Naive thymus-derived CD4-positive, alpha-beta T cell (primary cell): Measurements from ENCODE around the gene ASS1. TPM values are rescaled to one million over a fixed set of nuclear protein-coding genes. Genes with fewer than 3 reads are reported as not detected.

ENCODE experiments used
- ATAC-seq: fragments of 150-1000 bp; cut with Tn5 transposase; 2 replicates; pipeline ENCODE4 v1.10.0; 2021; ENCODE audit warnings: mild to moderate bottlenecking, moderate library complexity
- CTCF ChIA-PET: fragments of 350-600 bp; sonication (Branson Sonifier 250); formaldehyde crosslinking; loops from one replicate; lab custom pipeline; 2021; ENCODE audit warnings: antibody characterized with exemption; lab: Charles Lee
- POLR2A ChIA-PET: fragments of 350-600 bp; sonication (Branson Sonifier 250); formaldehyde crosslinking; loops from one replicate; lab custom pipeline; 2021; ENCODE audit warnings: antibody characterized with exemption, inconsistent platforms; lab: Charles Lee
- DNase-seq, 9 donors: peaks; one replicate each; pipeline versions ENCODE4 v3.0.0 to v3.0.0-alpha.2; 2020 to 2022; ENCODE audit warnings: mixed read lengths in 1 of 9
- H3K27ac ChIP-seq: one replicate; pipeline ENCODE4 v1.7.0; 2013; ENCODE audit warnings: mild to moderate bottlenecking, low read depth, low read length, moderate library complexity
- H3K27me3 ChIP-seq, 2 donors: one replicate each; pipeline ENCODE4 v1.7.0; 2013; ENCODE audit warnings: low read length in 2 of 2, mild to moderate bottlenecking in 2 of 2, moderate library complexity in 2 of 2; ENCODE audit not compliant: control insufficient read depth in 2 of 2, insufficient read depth in 2 of 2
- H3K36me3 ChIP-seq, 3 experiments: 1 replicate in 2 of 3; 2 replicates in 1 of 3; pipeline ENCODE4 v1.7.0; 2013; ENCODE audit warnings: low read length in 3 of 3, mild to moderate bottlenecking in 3 of 3, moderate library complexity in 1 of 3; ENCODE audit not compliant: insufficient read depth in 3 of 3, control insufficient read depth in 2 of 3
- H3K4me1 ChIP-seq, 2 donors: one replicate each; pipeline ENCODE4 v1.7.0; 2013; ENCODE audit warnings: low read length in 2 of 2, mild to moderate bottlenecking in 2 of 2, moderate library complexity in 1 of 2; ENCODE audit not compliant: control insufficient read depth in 2 of 2, insufficient read depth in 2 of 2
- H3K4me3 ChIP-seq: 2 replicates; pipeline ENCODE4 v1.7.0; 2013; ENCODE audit warnings: mild to moderate bottlenecking, low read length
- H3K9me3 ChIP-seq, 3 experiments: 1 replicate in 2 of 3; 2 replicates in 1 of 3; pipeline ENCODE4 v1.7.0; 2013; ENCODE audit warnings: low read length in 3 of 3; ENCODE audit not compliant: control insufficient read depth in 2 of 3
- H3K27ac Mint-ChIP-seq, 9 donors: one replicate each; pipeline ENCODE4 v1.8.0; 2020 to 2022; ENCODE audit warnings: mixed read lengths in 9 of 9, mild to moderate bottlenecking in 8 of 9, moderate library complexity in 5 of 9, inconsistent platforms in 2 of 9
- H3K27me3 Mint-ChIP-seq, 5 donors: one replicate each; pipeline ENCODE4 v1.8.0; 2021 to 2022; ENCODE audit warnings: mixed read lengths in 5 of 5, mild to moderate bottlenecking in 1 of 5
- H3K36me3 Mint-ChIP-seq, 5 donors: one replicate each; pipeline ENCODE4 v1.8.0; 2020 to 2022; ENCODE audit warnings: mixed read lengths in 5 of 5, mild to moderate bottlenecking in 3 of 5, inconsistent platforms in 1 of 5
- H3K4me1 Mint-ChIP-seq, 7 donors: one replicate each; pipeline ENCODE4 v1.8.0; 2020 to 2022; ENCODE audit warnings: mixed read lengths in 7 of 7, mild to moderate bottlenecking in 3 of 7, inconsistent platforms in 1 of 7
- H3K4me3 Mint-ChIP-seq, 10 donors: one replicate each; pipeline ENCODE4 v1.8.0; 2020 to 2022; ENCODE audit warnings: mild to moderate bottlenecking in 10 of 10, mixed read lengths in 10 of 10, moderate library complexity in 6 of 10, inconsistent platforms in 2 of 10
- H3K9me3 Mint-ChIP-seq, 11 donors: one replicate each; pipeline ENCODE4 v1.8.0; 2020 to 2022; ENCODE audit warnings: mixed read lengths in 11 of 11, mild to moderate bottlenecking in 4 of 11, inconsistent platforms in 1 of 11, moderate library complexity in 1 of 11
- intact Hi-C, 2 donors: fragments of 100-400 bp; cut with micrococcal nuclease; formaldehyde crosslinking; loops; one replicate each; pipeline ENCODE4 v1.15.1; 2023
- polyA plus RNA-seq, 2 donors: library from polyadenylated mRNA; unstranded; fragments of 300-500 nt; fragmentation: Illumina TruSeq; gene quantifications; one replicate each; pipeline ENCODE4 v1.2.3, GENCODE V29; 2021
- total RNA-seq, 6 experiments: library from RNA in 5 of 6; stranded (reverse) in 5 of 6; gene quantifications; 1 replicate in 5 of 6; 2 replicates in 1 of 6; pipeline ENCODE4 v1.2.3 and lab custom pipeline; 2021 to 2026

ASS1 gene
- total and polyA plus RNA-seq, 7 experiments from 2014 or later = 0.50 to 5.8 TPM; not detected in 5

- H3K36me3 Mint-ChIP-seq = peaks cover 2 to 11% (median 4%) of the 10 kb centered on the region in 5 donors
- ATAC-seq = no peak
- Histone ChIP-seq H3K27me3 (no peaks in the 10 kb centered on the region), H3K36me3 (no peaks in the 10 kb centered on the region), H3K9me3 (peaks cover 0 to 11% (median 0%) of the 10 kb centered on the region in 3 experiments), H3K27ac (no peak overlapping the region), H3K4me1 (no peaks in the 10 kb centered on the region), H3K4me3 (no peak overlapping the region)
- peaks cover 0 to 5% (median 2%) of the 10 kb centered on the region in 7 donors for H3K4me1 Mint-ChIP-seq
- H3K27ac Mint-ChIP-seq = no peak overlapping the region
- CTCF ChIA-PET = no interaction called here
- no peak for DNase-seq
- H3K4me3 Mint-ChIP-seq = no peak overlapping the region
- intact Hi-C loops = no loop called here
- peaks cover 32 to 67% (median 42%) of the 10 kb centered on the region in 5 donors for H3K27me3 Mint-ChIP-seq
- POLR2A ChIA-PET = no interaction called here
- H3K9me3 Mint-ChIP-seq = peaks cover 3 to 28% (median 14%) of the 10 kb centered on the region in 11 donors
Measured at GRCh38 chr9:130441031-130441430, 3.7 kb upstream of the ASS1 start.

GRCh38 chr9:130442746-130443455 is 1.9 kb upstream of the ASS1 start:
- no peaks in the 10 kb centered on the region for H3K36me3 ChIP-seq
- peaks cover 0 to 11% (median 0%) of the 10 kb centered on the region in 3 experiments for H3K9me3 ChIP-seq
- no peaks in the 10 kb centered on the region for H3K27me3 ChIP-seq
- DNase-seq (no peak), ATAC-seq (no peak)
- no peak overlapping the region for H3K27ac ChIP-seq
- CTCF ChIA-PET = no interaction called here
- no peak overlapping the region for H3K27ac Mint-ChIP-seq
- no peak overlapping the region for H3K4me3 ChIP-seq
- no peaks in the 10 kb centered on the region for H3K4me1 ChIP-seq
- H3K36me3 Mint-ChIP-seq = peaks cover 2 to 11% (median 4%) of the 10 kb centered on the region in 5 donors
- POLR2A ChIA-PET = no interaction called here
- peak overlapping the region in 2 of 10 donors; percentile 27 to 58 for H3K4me3 Mint-ChIP-seq
- H3K4me1 Mint-ChIP-seq = peaks cover 0 to 14% (median 3%) of the 10 kb centered on the region in 7 donors
- H3K27me3 Mint-ChIP-seq = peaks cover 26 to 66% (median 34%) of the 10 kb centered on the region in 5 donors
- peaks cover 3 to 28% (median 14%) of the 10 kb centered on the region in 11 donors for H3K9me3 Mint-ChIP-seq
- intact Hi-C loops = no loop called here

GRCh38 chr9:130443456-130443801 is 1.3 kb upstream of the ASS1 start:
- peaks cover 0 to 19% (median 3%) of the 10 kb centered on the region in 7 donors for H3K4me1 Mint-ChIP-seq
- H3K27me3 Mint-ChIP-seq = peaks cover 26 to 68% (median 34%) of the 10 kb centered on the region in 5 donors
- H3K36me3 Mint-ChIP-seq = peaks cover 2 to 11% (median 4%) of the 10 kb centered on the region in 5 donors
- Histone ChIP-seq H3K36me3 (no peaks in the 10 kb centered on the region), H3K27me3 (no peaks in the 10 kb centered on the region), H3K4me3 (no peak overlapping the region), H3K27ac (no peak overlapping the region), H3K4me1 (no peaks in the 10 kb centered on the region), H3K9me3 (peaks cover 0 to 11% (median 0%) of the 10 kb centered on the region in 3 experiments)
- intact Hi-C loops = no loop called here
- CTCF ChIA-PET = no interaction called here
- no peak for ATAC-seq
- peak overlapping the region in 5 of 10 donors; percentile 27 to 58 (median 42) for H3K4me3 Mint-ChIP-seq
- H3K27ac Mint-ChIP-seq = no peak overlapping the region
- peaks cover 3 to 28% (median 14%) of the 10 kb centered on the region in 11 donors for H3K9me3 Mint-ChIP-seq
- no peak for DNase-seq
- POLR2A ChIA-PET = no interaction called here

GRCh38 chr9:130443840-130444492 is 795 bp upstream of the ASS1 start:
- no peak overlapping the region for H3K27ac Mint-ChIP-seq
- DNase-seq (no peak), ATAC-seq (no peak)
- peak overlapping the region in 5 of 10 donors; percentile 27 to 58 (median 42) for H3K4me3 Mint-ChIP-seq
- H3K36me3 Mint-ChIP-seq = peaks cover 2 to 11% (median 4%) of the 10 kb centered on the region in 5 donors
- Histone ChIP-seq H3K9me3 (peaks cover 0 to 11% (median 0%) of the 10 kb centered on the region in 3 experiments), H3K4me1 (no peaks in the 10 kb centered on the region), H3K27ac (no peak overlapping the region), H3K27me3 (no peaks in the 10 kb centered on the region), H3K4me3 (no peak overlapping the region), H3K36me3 (no peaks in the 10 kb centered on the region)
- intact Hi-C loops = no loop called here
- peaks cover 26 to 68% (median 34%) of the 10 kb centered on the region in 5 donors for H3K27me3 Mint-ChIP-seq
- peaks cover 0 to 24% (median 3%) of the 10 kb centered on the region in 7 donors for H3K4me1 Mint-ChIP-seq
- POLR2A ChIA-PET = no interaction called here
- peaks cover 3 to 28% (median 14%) of the 10 kb centered on the region in 11 donors for H3K9me3 Mint-ChIP-seq
- CTCF ChIA-PET = no interaction called here

- POLR2A ChIA-PET = no interaction called here
- H3K36me3 ChIP-seq = no peaks in the 10 kb centered on the region
- no peak for ATAC-seq
- no peak overlapping the region for H3K27ac ChIP-seq
- intact Hi-C loops = no loop called here
- H3K4me1 ChIP-seq = no peaks in the 10 kb centered on the region
- Mint-ChIP-seq H3K4me3 (peak overlapping the region; percentile 29 to 75 (median 65)), H3K27me3 (peaks cover 26 to 55% (median 29%) of the 10 kb centered on the region in 5 donors), H3K36me3 (peaks cover 0 to 11% (median 4%) of the 10 kb centered on the region in 5 donors), H3K27ac (no peak overlapping the region), H3K9me3 (peaks cover 0 to 17% (median 10%) of the 10 kb centered on the region in 11 donors), H3K4me1 (peaks cover 0 to 24% (median 3%) of the 10 kb centered on the region in 7 donors)
- H3K27me3 ChIP-seq = no peaks in the 10 kb centered on the region
- CTCF ChIA-PET = no interaction called here
- no peak overlapping the region for H3K4me3 ChIP-seq
- peaks cover 0 to 11% (median 0%) of the 10 kb centered on the region in 3 experiments for H3K9me3 ChIP-seq
- DNase-seq = no peak
Measured at GRCh38 chr9:130445268-130445983, 665 bp downstream of the ASS1 start.

GRCh38 chr9:130446101-130446861 is 1.5 kb downstream of the ASS1 start:
- Histone ChIP-seq H3K27ac (no peak overlapping the region), H3K4me1 (no peaks in the 10 kb centered on the region), H3K4me3 (no peak overlapping the region), H3K36me3 (no peaks in the 10 kb centered on the region), H3K27me3 (no peaks in the 10 kb centered on the region), H3K9me3 (peaks cover 0 to 4% (median 0%) of the 10 kb centered on the region in 3 experiments)
- Mint-ChIP-seq H3K9me3 (peaks cover 0 to 11% (median 5%) of the 10 kb centered on the region in 11 donors), H3K4me3 (peak overlapping the region; percentile 56 to 75 (median 65)), H3K27me3 (peaks cover 24 to 51% (median 28%) of the 10 kb centered on the region in 5 donors), H3K27ac (no peak overlapping the region), H3K4me1 (peaks cover 0 to 24% (median 3%) of the 10 kb centered on the region in 7 donors), H3K36me3 (peaks cover 0 to 11% (median 2%) of the 10 kb centered on the region in 5 donors)
- CTCF ChIA-PET = interaction anchor here (0.8 kb wide), 1 partner anchor 15 kb away, joined by 3 read pairs; no protein-coding TSS in a partner anchor
- POLR2A ChIA-PET = no interaction called here
- ATAC-seq (no peak), DNase-seq (no peak)
- intact Hi-C loops = no loop called here
